Adipocyte (in vitro differentiated cells): ENCODE measurements around the gene REXO1.

ENCODE experiments used
- DNase-seq: peaks from one replicate; pipeline ENCODE4 v3.0.0-alpha.2; 2015; ENCODE audit warnings: low read depth
- H3K27me3 ChIP-seq: replicated peaks from 2 replicates; pipeline ENCODE4 v1.7.0; 2013; ENCODE audit warnings: mild to moderate bottlenecking, low read length, moderate library complexity; ENCODE audit not compliant: control insufficient read depth, insufficient read depth
- H3K36me3 ChIP-seq: 2 replicates; pipeline ENCODE4 v1.7.0; 2013; ENCODE audit warnings: low read length, mild to moderate bottlenecking, moderate library complexity; ENCODE audit not compliant: control insufficient read depth, insufficient read depth, severe bottlenecking
- H3K4me1 ChIP-seq: 2 replicates; pipeline ENCODE4 v1.7.0; 2013; ENCODE audit warnings: mild to moderate bottlenecking, low read length, moderate library complexity; ENCODE audit not compliant: control insufficient read depth, insufficient read depth
- H3K4me3 ChIP-seq: 2 replicates; pipeline ENCODE4 v1.7.0; 2013; ENCODE audit warnings: mild to moderate bottlenecking, low read length, moderate library complexity
- H3K9ac ChIP-seq: 2 replicates; pipeline ENCODE4 v1.7.0; 2013; ENCODE audit warnings: mild to moderate bottlenecking, low read length, moderate library complexity
- H3K9me3 ChIP-seq: 2 replicates; pipeline ENCODE4 v1.7.0; 2013; ENCODE audit warnings: mild to moderate bottlenecking, low read length, moderate library complexity; ENCODE audit not compliant: control insufficient read depth

REXO1 gene

GRCh38 chr19:1770866-1771576, 77.3 kb downstream of the REXO1 start:
- H3K27me3 ChIP-seq = peaks cover 45% of the 10 kb centered on the region
- H3K9ac ChIP-seq = no peak overlapping the region
- H3K4me3 ChIP-seq = no peak overlapping the region
- DNase-seq = no peak
- H3K36me3 ChIP-seq = no peaks in the 10 kb centered on the region
- H3K9me3 ChIP-seq = peaks cover 17% of the 10 kb centered on the region
- H3K4me1 ChIP-seq = no peaks in the 10 kb centered on the region

- Histone ChIP-seq H3K36me3 (no peaks in the 10 kb centered on the region), H3K27me3 (peaks cover 52% of the 10 kb centered on the region), H3K9me3 (peaks cover 15% of the 10 kb centered on the region), H3K4me1 (no peaks in the 10 kb centered on the region), H3K4me3 (no peak overlapping the region), H3K9ac (no peak overlapping the region)
- DNase-seq = no peak
Measured at GRCh38 chr19:1769645-1769985, 78.7 kb downstream of the REXO1 start.

GRCh38 chr19:1768918-1769644, 79.2 kb downstream of the REXO1 start:
- no peaks in the 10 kb centered on the region for H3K4me1 ChIP-seq
- H3K9me3 ChIP-seq = peaks cover 15% of the 10 kb centered on the region
- H3K36me3 ChIP-seq = no peaks in the 10 kb centered on the region
- H3K4me3 ChIP-seq = no peak overlapping the region
- DNase-seq = no peak
- H3K9ac ChIP-seq = no peak overlapping the region
- peaks cover 51% of the 10 kb centered on the region for H3K27me3 ChIP-seq

DNA sequence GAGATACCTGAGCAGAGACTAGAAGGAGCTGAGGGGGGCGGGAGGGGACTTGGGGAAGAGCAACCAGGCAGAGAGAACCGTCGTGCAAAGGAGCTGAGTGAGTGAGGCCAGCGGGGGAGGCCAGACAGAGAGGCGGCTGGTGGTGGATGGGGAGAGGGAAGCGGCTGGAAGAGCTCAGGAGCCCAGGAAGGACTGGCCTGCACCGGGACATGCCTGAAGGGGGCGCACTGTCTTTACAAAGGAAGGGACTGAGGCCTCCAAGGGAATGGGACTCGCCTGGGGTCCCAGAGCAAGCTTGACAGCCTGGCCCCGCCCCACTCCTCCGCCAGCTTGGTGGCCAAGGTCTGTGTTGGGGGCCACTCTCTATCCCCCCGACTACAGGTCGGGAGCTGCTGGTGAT, 80.0 kb downstream of the REXO1 start:
- peak; percentile 42 for DNase-seq
- Histone ChIP-seq H3K9ac (no peak overlapping the region), H3K4me3 (no peak overlapping the region), H3K4me1 (no peaks in the 10 kb centered on the region), H3K36me3 (no peaks in the 10 kb centered on the region), H3K9me3 (peaks cover 15% of the 10 kb centered on the region), H3K27me3 (peaks cover 50% of the 10 kb centered on the region)

DNA sequence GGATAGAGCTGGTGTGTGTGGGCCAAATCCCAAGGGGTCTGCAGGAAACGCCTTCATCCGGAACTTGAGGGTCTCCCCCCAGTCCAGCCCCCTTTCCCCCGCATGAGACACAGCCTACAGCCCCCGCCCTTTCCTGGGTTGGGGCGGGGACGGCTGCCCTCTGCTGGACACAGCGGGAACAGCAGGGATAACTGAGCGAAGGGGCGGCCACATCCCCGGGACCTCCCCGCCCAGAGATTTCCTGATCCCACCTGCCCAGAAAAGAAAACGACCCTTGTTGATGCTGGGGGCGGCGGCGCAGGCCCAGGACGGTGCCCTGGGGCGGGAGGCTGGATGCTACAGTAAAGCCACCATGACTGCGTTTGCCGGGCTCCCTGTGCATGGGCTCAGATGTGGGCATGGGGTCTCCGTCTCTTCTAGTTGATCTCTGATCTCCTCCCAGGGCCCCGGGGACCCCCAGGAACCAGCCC, 80.8 kb downstream of the REXO1 start:
- Histone ChIP-seq H3K9ac (no peak overlapping the region), H3K4me1 (no peaks in the 10 kb centered on the region), H3K27me3 (peaks cover 53% of the 10 kb centered on the region), H3K36me3 (no peaks in the 10 kb centered on the region), H3K9me3 (peaks cover 15% of the 10 kb centered on the region), H3K4me3 (no peak overlapping the region)
- peak; percentile 68 for DNase-seq

GRCh38 chr19:1766800-1767352, 81.4 kb downstream of the REXO1 start:
- DNase-seq = no peak
- peaks cover 58% of the 10 kb centered on the region for H3K27me3 ChIP-seq
- H3K9me3 ChIP-seq = peaks cover 15% of the 10 kb centered on the region
- no peak overlapping the region for H3K9ac ChIP-seq
- no peaks in the 10 kb centered on the region for H3K4me1 ChIP-seq
- no peaks in the 10 kb centered on the region for H3K36me3 ChIP-seq
- no peak overlapping the region for H3K4me3 ChIP-seq

DNA sequence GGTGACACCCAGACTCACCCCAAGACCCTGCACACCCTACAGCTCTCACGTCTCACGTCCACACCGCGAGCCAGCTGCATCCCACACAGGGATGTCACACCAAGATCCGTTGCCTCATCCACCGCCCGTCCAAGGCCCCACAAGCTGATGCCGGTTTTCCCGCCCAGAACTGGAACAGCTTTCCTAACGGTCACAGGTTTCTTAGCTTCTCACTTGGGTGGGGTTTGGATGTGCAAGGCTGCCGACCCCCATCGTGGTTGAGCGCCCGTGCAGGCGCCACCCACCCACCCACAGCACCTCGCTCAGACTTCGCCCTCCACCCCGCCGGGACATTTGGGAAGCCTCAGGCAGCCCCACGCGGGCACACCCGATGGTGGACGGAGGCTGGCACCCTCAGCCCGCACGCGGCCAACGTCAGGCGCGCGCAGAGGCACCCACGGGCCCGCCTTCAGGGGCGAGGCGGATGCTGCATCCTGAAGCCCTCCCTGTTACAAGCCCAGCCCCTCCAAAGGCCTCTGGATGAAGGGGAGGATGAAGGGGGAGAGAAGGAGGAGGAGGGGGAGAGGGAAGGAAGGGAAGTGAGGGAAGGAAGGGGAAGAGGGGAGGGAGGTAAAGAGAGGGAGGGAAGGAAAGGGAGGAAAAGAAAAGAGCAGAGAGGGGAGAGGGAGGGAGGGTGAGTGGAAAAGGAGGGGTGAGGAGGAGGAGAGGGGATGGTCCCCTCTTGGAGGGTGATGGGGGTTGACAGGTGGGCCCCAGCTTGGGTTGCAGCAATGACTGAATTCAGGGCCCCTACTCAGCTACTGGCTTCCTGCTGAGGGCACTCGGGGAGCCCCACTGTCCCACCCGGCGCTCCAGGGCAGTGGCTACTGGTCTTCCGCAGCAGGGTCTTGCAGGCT, 82.1 kb downstream of the REXO1 start:
- DNase-seq = no peak
- Histone ChIP-seq H3K27me3 (peaks cover 65% of the 10 kb centered on the region), H3K36me3 (no peaks in the 10 kb centered on the region), H3K4me1 (no peaks in the 10 kb centered on the region), H3K9me3 (peaks cover 10% of the 10 kb centered on the region), H3K4me3 (no peak overlapping the region), H3K9ac (no peak overlapping the region)
